Neural progenitor cell (in vitro differentiated cells): Measurements from ENCODE around the gene CTDSP2.

Experiments used
- EZH2 ChIP-seq: fragments of 200-600 bp; sonication (generic); IDR thresholded peaks from 2 replicates; pipeline ENCODE4 v1.6.1; 2017; ENCODE audit warnings: antibody characterized with exemption, mild to moderate bottlenecking, moderate library complexity
- EZH2phosphoT487 ChIP-seq: fragments of 200-600 bp; sonication (generic); IDR thresholded peaks from 2 replicates; pipeline ENCODE4 v1.6.1; 2017; ENCODE audit warnings: antibody characterized with exemption
- TF ChIP-seq, protein P1 (sequence below): fragments of 200-600 bp; sonication (generic); IDR thresholded peaks from 2 replicates; pipeline ENCODE4 v1.5.1; 2017; ENCODE audit warnings: antibody characterized with exemption, mild to moderate bottlenecking

DNA sequence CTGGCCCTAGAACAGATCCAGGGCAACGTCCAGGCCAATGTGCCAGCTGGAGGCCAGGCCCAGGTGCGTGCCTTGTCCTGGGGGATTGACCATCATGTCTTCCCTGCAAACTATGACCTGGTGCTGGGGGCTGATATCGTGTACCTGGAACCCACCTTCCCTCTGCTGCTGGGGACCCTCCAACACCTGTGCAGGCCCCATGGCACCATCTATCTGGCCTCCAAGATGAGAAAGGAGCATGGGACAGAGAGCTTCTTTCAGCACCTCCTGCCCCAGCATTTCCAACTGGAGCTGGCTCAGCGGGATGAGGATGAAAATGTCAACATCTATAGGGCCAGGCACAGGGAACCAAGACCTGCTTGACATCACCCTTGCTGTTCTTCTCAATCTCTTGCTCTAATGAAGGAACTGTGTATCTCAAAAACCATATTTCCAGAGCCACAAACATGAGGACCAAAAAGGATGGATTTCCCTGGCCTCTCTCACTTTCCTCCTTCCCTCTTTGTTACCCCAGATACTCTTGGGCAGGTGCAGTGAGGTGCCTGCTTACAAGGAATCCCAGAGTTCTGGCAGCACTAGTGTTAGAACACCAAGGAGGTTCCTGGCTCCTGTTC, 66.1 kb downstream of the CTDSP2 start:
- TF ChIP-seq, protein P1, sequence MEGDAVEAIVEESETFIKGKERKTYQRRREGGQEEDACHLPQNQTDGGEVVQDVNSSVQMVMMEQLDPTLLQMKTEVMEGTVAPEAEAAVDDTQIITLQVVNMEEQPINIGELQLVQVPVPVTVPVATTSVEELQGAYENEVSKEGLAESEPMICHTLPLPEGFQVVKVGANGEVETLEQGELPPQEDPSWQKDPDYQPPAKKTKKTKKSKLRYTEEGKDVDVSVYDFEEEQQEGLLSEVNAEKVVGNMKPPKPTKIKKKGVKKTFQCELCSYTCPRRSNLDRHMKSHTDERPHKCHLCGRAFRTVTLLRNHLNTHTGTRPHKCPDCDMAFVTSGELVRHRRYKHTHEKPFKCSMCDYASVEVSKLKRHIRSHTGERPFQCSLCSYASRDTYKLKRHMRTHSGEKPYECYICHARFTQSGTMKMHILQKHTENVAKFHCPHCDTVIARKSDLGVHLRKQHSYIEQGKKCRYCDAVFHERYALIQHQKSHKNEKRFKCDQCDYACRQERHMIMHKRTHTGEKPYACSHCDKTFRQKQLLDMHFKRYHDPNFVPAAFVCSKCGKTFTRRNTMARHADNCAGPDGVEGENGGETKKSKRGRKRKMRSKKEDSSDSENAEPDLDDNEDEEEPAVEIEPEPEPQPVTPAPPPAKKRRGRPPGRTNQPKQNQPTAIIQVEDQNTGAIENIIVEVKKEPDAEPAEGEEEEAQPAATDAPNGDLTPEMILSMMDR: no peak
- TF ChIP-seq EZH2phosphoT487: no peak
- TF ChIP-seq EZH2: no peak
